ENCODE measurements around the gene ELP6.

The ELP6 gene

DNA sequence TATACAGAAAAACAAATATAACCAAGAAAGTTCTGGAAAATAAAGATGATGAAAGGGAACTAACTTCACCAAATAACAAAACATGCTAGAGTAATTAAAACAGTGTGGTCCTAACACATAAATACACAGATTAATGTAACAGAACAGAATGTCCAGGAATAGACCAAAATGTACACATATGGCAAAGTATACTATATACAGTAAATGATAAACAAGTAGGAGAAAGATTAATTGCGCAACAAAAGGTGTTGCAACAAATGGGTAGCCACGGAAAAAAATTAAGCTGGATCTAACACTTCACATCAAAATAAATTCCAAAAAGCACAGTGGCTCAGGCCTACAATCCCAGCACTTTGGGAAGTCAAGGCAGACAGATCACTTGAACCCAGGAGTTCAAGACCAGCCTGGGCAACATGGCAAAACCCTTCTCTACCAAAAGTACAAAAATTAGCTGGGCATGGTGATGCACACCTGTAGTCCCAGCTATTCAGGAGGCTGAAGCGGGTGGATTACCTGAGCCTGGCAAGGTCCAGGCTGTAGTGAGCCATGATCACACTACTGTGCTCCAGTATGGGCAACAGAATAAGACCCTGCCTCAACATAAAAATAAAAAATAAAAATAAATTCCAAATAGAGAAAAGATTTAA is 57.6 kb downstream of the ELP6 start:
- DNase-seq: no peak

DNA sequence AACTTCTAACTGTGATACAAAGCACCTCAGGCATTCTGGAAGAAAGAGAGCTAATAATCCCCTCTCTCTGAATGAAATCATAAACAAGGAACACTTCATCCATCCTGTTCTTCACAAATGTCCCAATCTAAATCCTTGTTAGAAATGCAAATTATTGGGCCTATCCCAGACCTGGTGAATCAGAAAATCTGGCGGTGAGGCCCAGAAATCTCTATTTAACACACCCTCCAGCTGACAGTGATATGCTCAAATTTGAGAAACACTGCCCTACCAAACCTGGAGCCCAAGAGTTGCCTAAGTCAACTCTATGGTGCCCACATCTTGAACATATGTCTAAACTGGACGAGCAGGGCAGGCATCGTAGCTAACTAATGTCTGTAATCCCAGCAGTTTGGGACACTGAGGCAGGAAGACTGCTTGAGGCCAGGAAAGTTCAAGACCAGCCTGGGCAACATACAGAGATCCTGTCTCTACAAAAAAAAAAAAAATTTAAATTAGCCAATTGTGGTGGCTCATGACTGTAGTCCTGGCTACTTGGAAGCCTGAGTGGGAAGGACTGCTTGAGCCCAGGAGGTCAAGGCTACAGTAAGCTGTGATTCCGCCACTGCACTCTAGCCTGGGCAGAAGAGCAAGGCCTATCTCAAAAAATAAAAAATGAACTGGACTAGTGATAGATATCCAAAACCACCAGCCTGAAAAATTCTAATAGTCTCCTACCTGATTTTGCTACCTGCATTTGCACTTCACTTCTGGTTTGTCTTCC is 60.9 kb downstream of the ELP6 start:
- DNase-seq: no peak

Measured in CD4-positive, alpha-beta T cell treated with Interleukin-1 beta for 1 hour (primary cell).